ENCODE results near the gene HOXB6. TPM values are rescaled to one million over a fixed set of nuclear protein-coding genes. Genes with fewer than 3 reads are reported as not detected.

Gene HOXB6
- total and polyA plus RNA-seq, 7 experiments from 2014 or later = 0.34 TPM; not detected in 6

GRCh38 chr17:48630925-48631692, 26.3 kb upstream of the HOXB6 start:
- intact Hi-C loops (cut with micrococcal nuclease) = no loop called here
- Mint-ChIP-seq H3K4me1 (peaks cover 6 to 21% (median 16%) of the 10 kb centered on the region in 7 donors), H3K27me3 (peaks cover 77 to 97% (median 86%) of the 10 kb centered on the region in 5 donors), H3K36me3 (peaks cover 0 to 4% (median 1%) of the 10 kb centered on the region in 5 donors), H3K4me3 (no peak overlapping the region), H3K9me3 (peaks cover 0 to 4% (median 0%) of the 10 kb centered on the region in 11 donors), H3K27ac (no peak overlapping the region)
- POLR2A ChIA-PET = no interaction called here
- no peak for DNase-seq
- H3K4me3 ChIP-seq (ENCODE audit: low read length) = no peak overlapping the region
- H3K27me3 ChIP-seq (ENCODE audit: control insufficient read depth in 2 of 2, insufficient read depth in 2 of 2, low read length in 2 of 2) = peaks cover 38 to 42% of the 10 kb centered on the region in 2 donors
- no peak for ATAC-seq
- CTCF ChIA-PET = no interaction called here
- no peaks in the 10 kb centered on the region for H3K36me3 ChIP-seq (ENCODE audit: control insufficient read depth in 2 of 3, insufficient read depth in 3 of 3, low read length in 3 of 3)
- H3K9me3 ChIP-seq (ENCODE audit: control insufficient read depth in 2 of 3, low read length in 3 of 3) = no peaks in the 10 kb centered on the region
- H3K4me1 ChIP-seq (ENCODE audit: control insufficient read depth in 2 of 2, insufficient read depth in 2 of 2, low read length in 2 of 2) = peaks cover 0 to 10% of the 10 kb centered on the region in 2 donors
- H3K27ac ChIP-seq (ENCODE audit: low read depth, low read length) = no peak overlapping the region

GRCh38 chr17:48630009-48630924, 25.5 kb upstream of the HOXB6 start:
- no peaks in the 10 kb centered on the region for H3K9me3 ChIP-seq (ENCODE audit: control insufficient read depth in 2 of 3, low read length in 3 of 3)
- peaks cover 40 to 41% of the 10 kb centered on the region in 2 donors for H3K27me3 ChIP-seq (ENCODE audit: control insufficient read depth in 2 of 2, insufficient read depth in 2 of 2, low read length in 2 of 2)
- no peaks in the 10 kb centered on the region for H3K36me3 ChIP-seq (ENCODE audit: control insufficient read depth in 2 of 3, insufficient read depth in 3 of 3, low read length in 3 of 3)
- CTCF ChIA-PET = no interaction called here
- Mint-ChIP-seq H3K4me1 (peaks cover 13 to 26% (median 20%) of the 10 kb centered on the region in 7 donors), H3K27me3 (peaks cover 78 to 95% (median 83%) of the 10 kb centered on the region in 5 donors), H3K27ac (no peak overlapping the region), H3K36me3 (peaks cover 0 to 4% (median 1%) of the 10 kb centered on the region in 5 donors), H3K4me3 (no peak overlapping the region), H3K9me3 (peaks cover 0 to 3% (median 0%) of the 10 kb centered on the region in 11 donors)
- no peak overlapping the region for H3K27ac ChIP-seq (ENCODE audit: low read depth, low read length)
- intact Hi-C loops (cut with micrococcal nuclease) = no loop called here
- no peak overlapping the region for H3K4me3 ChIP-seq (ENCODE audit: low read length)
- POLR2A ChIA-PET = no interaction called here
- DNase-seq (no peak), ATAC-seq (no peak)
- H3K4me1 ChIP-seq (ENCODE audit: control insufficient read depth in 2 of 2, insufficient read depth in 2 of 2, low read length in 2 of 2) = peaks cover 7 to 15% of the 10 kb centered on the region in 2 donors

- H3K4me3 ChIP-seq (ENCODE audit: low read length) = no peak overlapping the region
- DNase-seq (no peak), ATAC-seq (no peak)
- CTCF ChIA-PET = no interaction called here
- peaks cover 0 to 4% (median 1%) of the 10 kb centered on the region in 5 donors for H3K36me3 Mint-ChIP-seq
- intact Hi-C loops (cut with micrococcal nuclease) = loop anchor here in 1 of 2 donors (5.0 kb wide), 1 partner anchor 118 kb away; no protein-coding TSS in a partner anchor
- H3K9me3 Mint-ChIP-seq = peaks cover 0 to 3% (median 0%) of the 10 kb centered on the region in 11 donors
- no peaks in the 10 kb centered on the region for H3K9me3 ChIP-seq (ENCODE audit: control insufficient read depth in 2 of 3, low read length in 3 of 3)
- H3K4me1 ChIP-seq (ENCODE audit: control insufficient read depth in 2 of 2, insufficient read depth in 2 of 2, low read length in 2 of 2) = peaks cover 15 to 22% of the 10 kb centered on the region in 2 donors
- POLR2A ChIA-PET = no interaction called here
- H3K27me3 ChIP-seq (ENCODE audit: control insufficient read depth in 2 of 2, insufficient read depth in 2 of 2, low read length in 2 of 2) = peaks cover 37 to 39% of the 10 kb centered on the region in 2 donors
- H3K27me3 Mint-ChIP-seq = peaks cover 71 to 90% (median 79%) of the 10 kb centered on the region in 5 donors
- no peak overlapping the region for H3K27ac Mint-ChIP-seq
- no peaks in the 10 kb centered on the region for H3K36me3 ChIP-seq (ENCODE audit: control insufficient read depth in 2 of 3, insufficient read depth in 3 of 3, low read length in 3 of 3)
- H3K4me3 Mint-ChIP-seq = no peak overlapping the region
- H3K27ac ChIP-seq (ENCODE audit: low read depth, low read length) = no peak overlapping the region
- H3K4me1 Mint-ChIP-seq = peaks cover 13 to 23% (median 20%) of the 10 kb centered on the region in 7 donors
Measured at GRCh38 chr17:48629411-48629759, 24.6 kb upstream of the HOXB6 start.

GRCh38 chr17:48628649-48629410, 24.0 kb upstream of the HOXB6 start:
- peak overlapping the region in 1 of 9 donors; percentile 37 for H3K27ac Mint-ChIP-seq
- POLR2A ChIA-PET = no interaction called here
- peaks cover 13 to 23% (median 19%) of the 10 kb centered on the region in 7 donors for H3K4me1 Mint-ChIP-seq
- H3K4me1 ChIP-seq (ENCODE audit: control insufficient read depth in 2 of 2, insufficient read depth in 2 of 2, low read length in 2 of 2) = peaks cover 15 to 21% of the 10 kb centered on the region in 2 donors
- H3K4me3 ChIP-seq (ENCODE audit: low read length) = no peak overlapping the region
- H3K4me3 Mint-ChIP-seq = no peak overlapping the region
- intact Hi-C loops (cut with micrococcal nuclease) = loop anchor here in 1 of 2 donors (5.0 kb wide), 1 partner anchor 118 kb away; no protein-coding TSS in a partner anchor
- peaks cover 75 to 90% (median 77%) of the 10 kb centered on the region in 5 donors for H3K27me3 Mint-ChIP-seq
- no peak for DNase-seq
- H3K27ac ChIP-seq (ENCODE audit: low read depth, low read length) = no peak overlapping the region
- CTCF ChIA-PET = no interaction called here
- ATAC-seq = no peak
- no peaks in the 10 kb centered on the region for H3K9me3 ChIP-seq (ENCODE audit: control insufficient read depth in 2 of 3, low read length in 3 of 3)
- peaks cover 37 to 42% of the 10 kb centered on the region in 2 donors for H3K27me3 ChIP-seq (ENCODE audit: control insufficient read depth in 2 of 2, insufficient read depth in 2 of 2, low read length in 2 of 2)
- H3K9me3 Mint-ChIP-seq = peaks cover 0 to 3% (median 0%) of the 10 kb centered on the region in 11 donors
- no peaks in the 10 kb centered on the region for H3K36me3 ChIP-seq (ENCODE audit: control insufficient read depth in 2 of 3, insufficient read depth in 3 of 3, low read length in 3 of 3)
- peaks cover 0 to 4% (median 1%) of the 10 kb centered on the region in 5 donors for H3K36me3 Mint-ChIP-seq

- Histone ChIP-seq H3K9me3 (ENCODE audit: control insufficient read depth in 2 of 3, low read length in 3 of 3) (no peaks in the 10 kb centered on the region), H3K27ac (ENCODE audit: low read depth, low read length) (no peak overlapping the region), H3K27me3 (ENCODE audit: control insufficient read depth in 2 of 2, insufficient read depth in 2 of 2, low read length in 2 of 2) (peaks cover 36 to 37% of the 10 kb centered on the region in 2 donors), H3K4me1 (ENCODE audit: control insufficient read depth in 2 of 2, insufficient read depth in 2 of 2, low read length in 2 of 2) (peaks cover 15 to 16% of the 10 kb centered on the region in 2 donors), H3K4me3 (ENCODE audit: low read length) (no peak overlapping the region), H3K36me3 (ENCODE audit: control insufficient read depth in 2 of 3, insufficient read depth in 3 of 3, low read length in 3 of 3) (no peaks in the 10 kb centered on the region)
- CTCF ChIA-PET = no interaction called here
- POLR2A ChIA-PET = no interaction called here
- intact Hi-C loops (cut with micrococcal nuclease) = loop anchor here in 1 of 2 donors (5.0 kb wide), 1 partner anchor 119 kb away; no protein-coding TSS in a partner anchor
- Mint-ChIP-seq H3K9me3 (peaks cover 0 to 2% (median 0%) of the 10 kb centered on the region in 11 donors), H3K4me3 (peak overlapping the region in 1 of 10 donors; percentile 26), H3K4me1 (peaks cover 13 to 21% (median 17%) of the 10 kb centered on the region in 7 donors), H3K27ac (no peak overlapping the region), H3K27me3 (peaks cover 79 to 92% (median 80%) of the 10 kb centered on the region in 5 donors), H3K36me3 (peaks cover 0 to 3% (median 1%) of the 10 kb centered on the region in 5 donors)
- ATAC-seq (no peak), DNase-seq (no peak)
Measured at GRCh38 chr17:48627623-48628521, 23.1 kb upstream of the HOXB6 start.
